Epithelial cell of proximal tubule (primary cell): ENCODE measurements around the gene TTC22. TPM values are rescaled to one million over a fixed set of nuclear protein-coding genes. Genes with fewer than 3 reads are reported as not detected.

ENCODE experiments used
- DNase-seq: peaks from one replicate; pipeline ENCODE4 v3.0.0-alpha.2; 2011; ENCODE audit warnings: low read depth
- H3K4me3 ChIP-seq: 2 replicates; pipeline ENCODE4 v1.5.1; 2011; ENCODE audit warnings: low read depth, mild to moderate bottlenecking, low read length
- total RNA-seq: library from RNA; depleted of rRNA; stranded (reverse); fragments of >200 nt; gene quantifications from 2 replicates; pipeline ENCODE4 v1.2.3, GENCODE V29; 2015
- TF ChIP-seq, protein P1 (sequence below): conservative IDR thresholded peaks from 2 replicates; pipeline ENCODE4 v1.5.1; 2012; ENCODE audit warnings: low read depth, mild to moderate bottlenecking, low read length

The TTC22 gene
- total RNA-seq, 1 donor from 2014 or later = 4.3 TPM

DNA sequence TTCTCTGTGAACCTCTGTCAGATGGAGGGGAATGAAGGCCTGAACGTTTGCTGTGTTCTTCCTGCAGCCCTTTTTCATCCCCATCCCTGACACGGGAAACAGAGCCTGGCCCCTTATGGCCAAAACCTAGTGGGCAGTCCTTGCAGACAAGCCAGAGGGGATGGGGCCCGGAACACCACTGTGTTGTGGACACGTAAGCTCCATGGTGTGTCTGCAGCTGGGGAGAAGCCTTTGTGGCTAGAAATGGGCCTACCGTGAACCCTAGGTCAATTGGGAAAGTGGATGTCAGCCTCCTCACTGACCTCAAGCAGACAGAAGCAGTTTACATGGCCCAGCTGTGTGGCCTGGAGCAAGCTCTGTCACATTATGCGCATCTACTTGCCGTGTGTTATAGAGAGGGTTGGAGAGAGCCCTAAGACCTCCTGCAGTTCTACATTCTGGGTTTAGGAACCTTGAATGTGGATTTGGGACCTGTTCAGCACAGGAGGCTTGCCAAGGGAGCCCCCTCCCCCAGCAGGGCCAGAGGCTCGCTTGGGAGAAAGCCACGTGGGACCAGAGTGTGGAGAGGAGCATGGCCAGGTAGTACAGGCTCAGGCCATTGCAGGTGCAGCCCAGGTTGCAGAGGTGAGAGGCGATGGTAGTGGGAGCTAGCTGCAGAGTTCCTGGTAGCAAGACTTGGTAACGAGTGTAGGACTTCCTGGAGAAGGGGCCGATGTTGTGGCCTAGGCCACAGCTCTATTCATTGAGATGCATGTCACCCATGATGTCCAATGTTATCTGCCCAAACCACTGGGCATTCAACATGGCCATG is 57.5 kb downstream of the TTC22 start:
- DNase-seq = no peak
- TF ChIP-seq, protein P1, sequence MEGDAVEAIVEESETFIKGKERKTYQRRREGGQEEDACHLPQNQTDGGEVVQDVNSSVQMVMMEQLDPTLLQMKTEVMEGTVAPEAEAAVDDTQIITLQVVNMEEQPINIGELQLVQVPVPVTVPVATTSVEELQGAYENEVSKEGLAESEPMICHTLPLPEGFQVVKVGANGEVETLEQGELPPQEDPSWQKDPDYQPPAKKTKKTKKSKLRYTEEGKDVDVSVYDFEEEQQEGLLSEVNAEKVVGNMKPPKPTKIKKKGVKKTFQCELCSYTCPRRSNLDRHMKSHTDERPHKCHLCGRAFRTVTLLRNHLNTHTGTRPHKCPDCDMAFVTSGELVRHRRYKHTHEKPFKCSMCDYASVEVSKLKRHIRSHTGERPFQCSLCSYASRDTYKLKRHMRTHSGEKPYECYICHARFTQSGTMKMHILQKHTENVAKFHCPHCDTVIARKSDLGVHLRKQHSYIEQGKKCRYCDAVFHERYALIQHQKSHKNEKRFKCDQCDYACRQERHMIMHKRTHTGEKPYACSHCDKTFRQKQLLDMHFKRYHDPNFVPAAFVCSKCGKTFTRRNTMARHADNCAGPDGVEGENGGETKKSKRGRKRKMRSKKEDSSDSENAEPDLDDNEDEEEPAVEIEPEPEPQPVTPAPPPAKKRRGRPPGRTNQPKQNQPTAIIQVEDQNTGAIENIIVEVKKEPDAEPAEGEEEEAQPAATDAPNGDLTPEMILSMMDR = no peak

DNA sequence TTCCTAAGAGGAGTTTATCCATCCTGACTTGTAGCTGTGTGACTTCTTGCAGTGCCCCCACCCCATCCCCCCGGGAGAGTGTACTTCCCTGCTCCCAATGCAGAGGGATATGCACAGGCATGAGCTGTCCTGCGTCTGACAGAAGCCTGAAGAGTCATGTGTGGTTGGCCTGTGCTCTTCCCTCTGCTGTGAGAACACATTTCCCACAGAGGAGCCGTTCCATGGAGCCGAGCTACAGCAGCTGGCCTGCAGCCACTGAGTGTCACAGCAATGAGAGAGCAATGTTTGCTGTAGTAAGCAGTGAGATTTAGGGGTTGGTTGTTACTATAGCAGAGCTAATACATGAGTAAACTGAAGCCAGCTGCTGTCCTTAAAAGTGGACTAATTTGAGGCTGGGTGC is 58.8 kb downstream of the TTC22 start:
- TF ChIP-seq, protein P1 = no peak
- no peak for DNase-seq
- no peak overlapping the region for H3K4me3 ChIP-seq

More for the DNA sequence above, 57.5 kb downstream of the TTC22 start:
- H3K4me3 ChIP-seq = no peak overlapping the region

DNA sequence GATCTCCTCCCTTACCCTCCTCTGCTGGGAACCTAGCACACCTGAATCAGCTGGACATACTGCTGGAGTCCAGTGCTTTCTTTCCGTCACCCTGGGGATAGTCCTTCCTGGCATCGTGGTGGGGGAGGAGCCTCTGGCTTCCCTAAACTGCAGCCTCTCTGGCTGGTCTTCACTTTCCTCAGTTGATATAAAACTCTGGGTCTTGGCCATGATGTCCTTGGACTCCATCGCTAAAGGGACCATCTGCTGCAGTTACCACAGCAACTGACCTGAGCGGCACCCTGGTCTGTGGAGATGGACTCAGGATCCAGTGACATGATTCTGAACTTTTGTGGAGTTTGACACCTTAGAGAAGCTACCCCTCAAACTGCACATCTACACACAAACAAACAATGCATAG is 59.6 kb downstream of the TTC22 start:
- no peak overlapping the region for H3K4me3 ChIP-seq
- TF ChIP-seq, protein P1 = no peak
- no peak for DNase-seq

DNA sequence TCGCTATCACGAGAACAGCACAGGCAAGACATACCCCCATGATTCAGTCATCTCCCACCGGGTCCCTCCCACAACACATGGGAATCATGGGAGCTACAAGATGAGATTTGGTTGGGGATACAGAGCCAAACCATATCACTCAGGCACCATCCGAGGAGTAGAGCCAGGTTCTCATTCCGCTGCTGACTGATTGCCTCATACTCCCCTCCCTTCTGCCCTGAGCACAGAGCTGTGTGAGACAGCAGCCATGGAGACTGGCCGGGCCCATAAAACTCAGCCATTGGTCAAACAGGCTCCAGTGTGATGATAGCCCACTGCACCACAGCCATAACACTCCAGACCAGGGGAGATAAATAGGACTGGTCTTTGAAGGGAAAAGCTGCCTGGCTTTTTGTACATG is 62.9 kb downstream of the TTC22 start:
- TF ChIP-seq, protein P1 = no peak
- no peak for DNase-seq

DNA sequence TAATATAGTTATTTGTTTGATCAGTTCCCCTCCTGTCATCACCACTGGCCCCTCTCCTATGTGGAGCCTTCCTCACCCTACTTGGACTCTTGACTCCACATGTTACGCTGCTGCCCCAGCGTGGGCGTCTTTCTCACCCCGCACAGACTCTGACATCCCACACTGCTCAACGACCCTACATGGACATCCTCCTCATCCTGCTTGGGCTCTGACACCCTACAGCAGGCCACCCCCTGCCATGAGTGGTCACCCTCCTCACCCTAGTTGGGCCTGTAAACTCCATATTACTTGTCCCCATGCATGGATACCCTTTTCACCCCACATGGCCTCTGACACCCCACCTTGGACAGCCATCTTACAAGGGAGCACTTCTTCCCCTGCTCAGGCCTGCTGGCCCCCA is 64.4 kb downstream of the TTC22 start:
- DNase-seq = no peak
- no peak overlapping the region for H3K4me3 ChIP-seq
- TF ChIP-seq, protein P1 = no peak

More for the DNA sequence above, 62.9 kb downstream of the TTC22 start:
- no peak overlapping the region for H3K4me3 ChIP-seq

Other genes starting within 250 kb of the TTC22 start
- gene FAM151A, start 177.8 kb downstream of the TTC22 start, total RNA-seq = not detected in 2 replicates
- gene MROH7, start 159.5 kb downstream of the TTC22 start, total RNA-seq = not detected in 2 replicates
- 23.1 and 38.6 TPM in 2 replicates for gene TTC4, start 85.5 kb downstream of the TTC22 start, total RNA-seq
- 5.1 and 5.4 TPM in 2 replicates for gene PARS2, start 36.8 kb downstream of the TTC22 start, total RNA-seq
- gene DHCR24, start 85.9 kb upstream of the TTC22 start, total RNA-seq = 258 and 494 TPM in 2 replicates
- gene TMEM61, start 179.3 kb upstream of the TTC22 start, total RNA-seq = 0.14 TPM in 1 of 2 replicates, not detected in the other
- gene BSND, start 197.6 kb upstream of the TTC22 start, total RNA-seq = not detected in 2 replicates
- 1.1 and 21.7 TPM in 2 replicates for gene PCSK9, start 238.2 kb upstream of the TTC22 start, total RNA-seq